K562 treated with DMSO at 1 percent for 24 hours (cell line): Measurements from ENCODE around the gene RFC3. TPM values are rescaled to one million over a fixed set of nuclear protein-coding genes. Genes with fewer than 3 reads are reported as not detected.

Experiments
- total RNA-seq: library from RNA; unstranded; fragments of 300-600 nt; gene quantifications from 2 replicates; pipeline ENCODE4 v1.2.3, GENCODE V29; 2022; ENCODE audit warnings: low read depth; ENCODE audit not compliant: insufficient read depth

The RFC3 gene, protein sequence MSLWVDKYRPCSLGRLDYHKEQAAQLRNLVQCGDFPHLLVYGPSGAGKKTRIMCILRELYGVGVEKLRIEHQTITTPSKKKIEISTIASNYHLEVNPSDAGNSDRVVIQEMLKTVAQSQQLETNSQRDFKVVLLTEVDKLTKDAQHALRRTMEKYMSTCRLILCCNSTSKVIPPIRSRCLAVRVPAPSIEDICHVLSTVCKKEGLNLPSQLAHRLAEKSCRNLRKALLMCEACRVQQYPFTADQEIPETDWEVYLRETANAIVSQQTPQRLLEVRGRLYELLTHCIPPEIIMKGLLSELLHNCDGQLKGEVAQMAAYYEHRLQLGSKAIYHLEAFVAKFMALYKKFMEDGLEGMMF
- 19.8 and 20.4 TPM in 2 replicates for total RNA-seq

DNA sequence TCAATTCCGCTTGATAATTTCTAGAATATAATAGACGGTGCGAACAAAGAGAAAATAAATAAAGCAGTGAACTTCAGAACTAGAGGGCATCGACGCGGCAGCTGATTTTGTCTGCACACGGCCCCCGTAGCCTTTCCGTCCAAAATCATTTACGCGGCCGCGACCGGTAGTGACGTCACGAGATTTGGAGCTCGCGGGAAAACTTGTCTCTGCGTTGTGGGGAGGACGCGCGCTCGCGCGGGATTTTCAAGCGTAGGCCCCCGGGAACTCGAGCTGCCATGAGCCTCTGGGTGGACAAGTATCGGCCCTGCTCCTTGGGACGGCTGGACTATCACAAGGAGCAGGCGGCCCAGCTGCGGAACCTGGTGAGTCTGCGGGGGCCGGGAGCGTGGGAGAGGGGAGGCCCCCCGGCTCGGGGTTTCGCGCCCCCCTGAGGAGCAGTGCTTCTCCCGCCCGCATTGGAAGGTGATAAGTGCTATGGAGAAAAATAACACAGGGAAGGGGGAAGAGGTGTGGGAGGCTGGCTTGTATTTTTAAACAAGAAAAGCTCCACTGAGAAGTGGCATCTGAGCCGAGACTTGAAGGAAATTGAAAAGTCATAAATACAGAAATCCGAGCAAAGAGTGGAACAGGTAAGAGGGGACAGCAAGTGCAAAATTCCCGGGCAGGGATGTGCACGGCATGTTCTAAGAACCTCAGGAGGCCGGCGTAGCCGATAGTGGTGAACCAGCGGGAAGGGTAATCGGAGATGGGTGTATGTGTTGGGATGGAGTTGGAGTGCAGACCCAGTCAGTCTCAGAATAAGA is at the start of gene RFC3:
RFC3 (plus strand) TSS at position 249 of the 806 bp plus-strand sequence; CDS start at position 279, 30 bp downstream.

